GF-D8 (cell line): ENCODE data around the gene ENTPD5.
A peak's percentile ranks its signal among the peaks of the same experiment; 100 is the strongest.
"Not testable (repeated sequence)": the region's sequence is repeated elsewhere in the genome, so short reads cannot be mapped to it uniquely, and the experiment has no call there.

Experiments used
- DNase-seq: peaks from one replicate; lab custom pipeline; 2025; lab: John Stamatoyannopoulos, UW

ENTPD5 gene

GRCh38 chr14:73944432-73945158, 74.5 kb downstream of the ENTPD5 start:
- DNase-seq = no peak

- DNase-seq = peak; percentile 67
Observed at GRCh38 chr14:73943083-73943482, 76.0 kb downstream of the ENTPD5 start.

- no peak for DNase-seq
Observed at GRCh38 chr14:73942180-73942579, 76.9 kb downstream of the ENTPD5 start.

GRCh38 chr14:73937012-73937411, 82.1 kb downstream of the ENTPD5 start:
- no peak for DNase-seq

GRCh38 chr14:73936548-73936947, 82.5 kb downstream of the ENTPD5 start:
- no peak for DNase-seq

- no peak for DNase-seq
Observed at GRCh38 chr14:73935666-73936065, 83.4 kb downstream of the ENTPD5 start.

GRCh38 chr14:73924337-73924736, 94.8 kb downstream of the ENTPD5 start:
- DNase-seq = no peak

GRCh38 chr14:73919457-73919856, 99.6 kb downstream of the ENTPD5 start:
- not testable (repeated sequence) for DNase-seq

GRCh38 chr14:73916324-73916723, 102.8 kb downstream of the ENTPD5 start:
- DNase-seq = no peak

GRCh38 chr14:73913256-73913655, 105.8 kb downstream of the ENTPD5 start:
- no peak for DNase-seq

GRCh38 chr14:73909681-73910080, 109.4 kb downstream of the ENTPD5 start:
- no peak for DNase-seq
